22Rv1 (cell line): ENCODE measurements around the gene PRSS57.

Source experiments
- ZFX ChIP-seq: fragments of 450-650 bp; IDR thresholded peaks from 2 replicates; pipeline ENCODE4 v1.6.1; 2017; ENCODE audit warnings: antibody characterized with exemption, borderline replicate concordance
- TF ChIP-seq, protein P1 (sequence below): fragments of 450-650 bp; IDR thresholded peaks from 2 replicates; pipeline ENCODE4 v1.5.1; 2017; ENCODE audit warnings: mild to moderate bottlenecking

DNA sequence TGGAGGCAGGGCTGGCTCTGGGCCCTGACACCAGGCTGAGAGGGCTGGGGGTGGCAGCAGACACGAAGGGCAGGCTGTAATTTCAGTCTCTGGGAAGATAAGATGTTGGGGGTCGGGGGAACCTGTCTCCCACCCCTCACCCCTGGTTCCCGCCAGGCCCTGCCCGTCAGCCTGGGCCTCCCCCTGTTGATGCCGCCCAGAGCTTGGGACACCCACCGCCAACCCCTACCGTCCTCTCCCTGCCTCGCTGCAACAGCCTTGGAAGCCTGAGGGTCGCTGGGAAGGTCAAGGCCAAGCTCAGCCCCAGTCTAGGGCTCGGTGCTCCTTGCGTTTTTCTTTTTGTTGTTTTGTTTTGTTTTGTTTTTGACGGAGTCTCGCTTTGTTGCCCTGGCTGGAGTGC lies 28.0 kb upstream of the PRSS57 start:
- TF ChIP-seq, protein P1, sequence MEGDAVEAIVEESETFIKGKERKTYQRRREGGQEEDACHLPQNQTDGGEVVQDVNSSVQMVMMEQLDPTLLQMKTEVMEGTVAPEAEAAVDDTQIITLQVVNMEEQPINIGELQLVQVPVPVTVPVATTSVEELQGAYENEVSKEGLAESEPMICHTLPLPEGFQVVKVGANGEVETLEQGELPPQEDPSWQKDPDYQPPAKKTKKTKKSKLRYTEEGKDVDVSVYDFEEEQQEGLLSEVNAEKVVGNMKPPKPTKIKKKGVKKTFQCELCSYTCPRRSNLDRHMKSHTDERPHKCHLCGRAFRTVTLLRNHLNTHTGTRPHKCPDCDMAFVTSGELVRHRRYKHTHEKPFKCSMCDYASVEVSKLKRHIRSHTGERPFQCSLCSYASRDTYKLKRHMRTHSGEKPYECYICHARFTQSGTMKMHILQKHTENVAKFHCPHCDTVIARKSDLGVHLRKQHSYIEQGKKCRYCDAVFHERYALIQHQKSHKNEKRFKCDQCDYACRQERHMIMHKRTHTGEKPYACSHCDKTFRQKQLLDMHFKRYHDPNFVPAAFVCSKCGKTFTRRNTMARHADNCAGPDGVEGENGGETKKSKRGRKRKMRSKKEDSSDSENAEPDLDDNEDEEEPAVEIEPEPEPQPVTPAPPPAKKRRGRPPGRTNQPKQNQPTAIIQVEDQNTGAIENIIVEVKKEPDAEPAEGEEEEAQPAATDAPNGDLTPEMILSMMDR: no peak
- TF ChIP-seq ZFX: no peak
